HG03196 (cell line): Measurements from ENCODE around the gene ADD1.

ENCODE experiments used
- ATAC-seq: cut with Tn5 transposase; IDR thresholded peaks from one replicate; pipeline ENCODE4 v1.9.1; 2021; ENCODE audit not compliant: unreplicated experiment

Gene ADD1

GRCh38 chr4:2804973-2805501, 38.6 kb upstream of the ADD1 start:
- ATAC-seq, result no peak

- no peak for ATAC-seq
Observed at GRCh38 chr4:2805712-2806389, 37.8 kb upstream of the ADD1 start.

- no peak for ATAC-seq
Observed at GRCh38 chr4:2806390-2807355, 37.0 kb upstream of the ADD1 start.

- ATAC-seq, result no peak
Observed at GRCh38 chr4:2807571-2807970, 36.1 kb upstream of the ADD1 start.

- ATAC-seq, result no peak
Observed at GRCh38 chr4:2808001-2808400, 35.6 kb upstream of the ADD1 start.

GRCh38 chr4:2809610-2810180, 33.9 kb upstream of the ADD1 start:
- no peak for ATAC-seq

GRCh38 chr4:2810388-2810787, 33.3 kb upstream of the ADD1 start:
- no peak for ATAC-seq

- peak; percentile 72 for ATAC-seq
Observed at GRCh38 chr4:2811830-2812611, 31.6 kb upstream of the ADD1 start.

- no peak for ATAC-seq
Observed at GRCh38 chr4:2812612-2813354, 30.9 kb upstream of the ADD1 start.

GRCh38 chr4:2813446-2814405, 29.9 kb upstream of the ADD1 start:
- no peak for ATAC-seq

GRCh38 chr4:2814627-2815270, 28.9 kb upstream of the ADD1 start:
- no peak for ATAC-seq

GRCh38 chr4:2816401-2816954, 27.2 kb upstream of the ADD1 start:
- no peak for ATAC-seq

- no peak for ATAC-seq
Observed at GRCh38 chr4:2817137-2817536, 26.5 kb upstream of the ADD1 start.

- no peak for ATAC-seq
Observed at GRCh38 chr4:2817701-2818350, 25.8 kb upstream of the ADD1 start.

GRCh38 chr4:2818351-2818939, 25.2 kb upstream of the ADD1 start:
- ATAC-seq, result no peak

GRCh38 chr4:2819244-2820215, 24.1 kb upstream of the ADD1 start:
- no peak for ATAC-seq
